GM21447 (cell line): ENCODE data around the gene KIF18B.
A peak's percentile ranks its signal among the peaks of the same experiment; 100 is the strongest.

Experiments
- ATAC-seq: cut with Tn5 transposase; IDR thresholded peaks from one replicate; pipeline ENCODE4 v1.9.1; 2021; ENCODE audit not compliant: unreplicated experiment

KIF18B gene

GRCh38 chr17:44907729-44908470 lies 39.7 kb downstream of the KIF18B start:
- no peak for ATAC-seq

- no peak for ATAC-seq
These were observed 40.5 kb downstream of the KIF18B start for GRCh38 chr17:44906763-44907728.

DNA sequence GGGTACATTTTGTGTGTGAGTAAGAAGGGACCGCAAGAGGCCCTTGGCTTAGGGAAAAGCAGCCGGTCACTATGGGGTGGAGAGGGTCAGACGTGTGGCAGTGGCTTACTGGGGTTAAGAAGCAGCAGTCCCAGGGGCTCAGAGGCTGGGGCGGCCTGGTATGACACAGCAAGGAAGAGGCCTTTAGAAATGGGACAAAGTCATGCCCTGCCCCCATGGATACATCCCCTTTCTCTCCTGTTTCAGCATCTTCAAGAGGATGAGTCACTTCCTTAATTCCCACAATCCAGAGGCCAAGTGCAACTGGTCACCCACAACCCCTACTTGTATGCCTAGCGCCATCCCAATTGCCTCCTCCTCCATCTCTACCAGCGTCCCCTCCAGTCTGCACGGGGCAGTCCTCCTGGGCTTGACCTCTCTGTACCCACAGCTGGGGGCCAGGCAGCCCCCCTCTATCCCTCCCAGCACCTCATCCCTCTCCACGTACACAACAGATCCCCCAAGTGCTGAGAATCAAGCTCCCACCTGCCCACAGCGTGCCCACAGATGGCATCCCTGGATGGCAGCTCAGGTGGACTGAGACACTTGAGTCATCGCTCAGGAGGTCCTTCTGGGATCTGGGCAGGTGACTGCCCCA lies 41.4 kb downstream of the KIF18B start:
- no peak for ATAC-seq

DNA sequence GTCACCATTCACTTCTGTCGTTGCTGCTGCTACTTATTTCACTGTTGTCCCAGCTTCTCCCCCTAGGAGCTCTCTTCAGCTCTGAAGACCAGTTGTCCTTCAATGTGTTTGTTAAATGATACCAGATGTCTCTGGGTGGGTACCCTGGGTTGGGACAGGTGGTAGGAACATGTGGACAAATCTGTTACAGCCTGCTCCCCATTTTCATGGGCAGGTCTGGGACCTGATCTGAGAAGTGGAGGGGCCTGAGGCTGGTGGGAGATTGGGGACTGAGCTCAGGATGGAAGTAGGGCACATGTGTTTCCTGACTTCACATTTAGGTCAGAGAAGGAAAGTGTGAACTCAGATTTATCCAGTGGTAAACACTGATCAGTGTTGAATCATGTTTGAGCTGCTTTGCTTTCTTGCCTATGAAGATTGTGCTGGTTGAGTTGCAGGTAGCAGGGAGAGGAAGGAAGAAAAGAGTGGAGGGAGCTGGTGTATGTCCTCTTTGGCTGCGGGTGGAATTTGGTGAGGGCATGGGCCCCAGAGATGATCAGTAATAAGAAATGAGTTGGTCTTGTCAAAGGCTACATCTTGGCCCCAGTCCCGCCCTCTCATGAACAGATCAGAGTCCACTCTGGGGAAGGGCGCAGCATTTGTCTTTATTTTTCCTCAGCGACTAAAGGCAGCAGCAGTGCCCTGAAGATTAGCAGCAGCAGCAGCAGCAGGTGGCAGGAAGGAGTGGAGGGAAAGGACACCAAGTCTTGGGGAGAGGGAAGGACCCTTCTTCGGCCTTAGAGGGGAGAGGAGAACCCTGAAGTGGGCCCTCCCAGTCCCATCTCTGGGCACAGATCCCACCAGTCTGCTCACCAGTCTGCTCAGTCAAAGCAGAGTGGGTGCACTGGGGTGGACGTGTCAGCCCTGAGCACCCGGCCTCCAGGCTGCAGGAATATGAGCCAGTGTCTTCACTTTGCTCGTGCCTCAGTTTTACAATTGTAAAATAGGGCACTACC lies 42.3 kb downstream of the KIF18B start:
- ATAC-seq: no peak

GRCh38 chr17:44904001-44904984 lies 43.3 kb downstream of the KIF18B start:
- ATAC-seq: no peak

GRCh38 chr17:44903012-44903685 lies 44.4 kb downstream of the KIF18B start:
- no peak for ATAC-seq

- no peak for ATAC-seq
These were observed 45.3 kb downstream of the KIF18B start for GRCh38 chr17:44902135-44902760.

DNA sequence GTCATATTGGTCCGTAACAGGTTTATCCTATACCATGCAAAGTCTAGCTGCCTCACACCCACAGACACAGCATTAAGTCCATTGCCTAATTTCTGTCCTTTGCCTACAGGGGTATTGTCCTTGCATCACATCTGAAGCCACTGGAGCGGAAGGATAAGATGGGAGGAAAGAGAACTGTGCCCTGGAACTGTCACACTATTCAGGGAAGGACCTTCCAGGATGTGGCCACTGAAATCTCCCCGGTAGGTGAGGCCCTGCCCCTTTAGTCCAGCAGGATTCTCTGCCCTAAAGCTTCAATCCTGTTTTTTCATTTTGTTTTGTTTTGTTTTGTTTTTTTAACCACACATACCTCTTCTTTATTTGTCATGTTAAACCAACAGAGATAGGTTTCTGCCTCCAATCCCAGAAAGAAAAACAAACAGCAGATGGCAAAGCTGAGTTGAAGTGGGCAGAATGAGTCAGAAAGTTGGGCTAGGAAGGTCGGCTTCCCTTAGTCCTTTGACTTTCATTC lies 46.1 kb downstream of the KIF18B start:
- ATAC-seq: no peak

- ATAC-seq: no peak
These were observed 46.7 kb downstream of the KIF18B start for GRCh38 chr17:44900894-44901293.

GRCh38 chr17:44899074-44899782 lies 48.3 kb downstream of the KIF18B start, which contains the start of gene EFTUD2:
Gene EFTUD2 (minus strand): TSS chr17:44899445. CDS start chr17:44894521, 4,924 bp downstream.
- ATAC-seq: peak; percentile 70

GRCh38 chr17:44898768-44899073 lies 48.9 kb downstream of the KIF18B start:
- ATAC-seq: no peak

DNA sequence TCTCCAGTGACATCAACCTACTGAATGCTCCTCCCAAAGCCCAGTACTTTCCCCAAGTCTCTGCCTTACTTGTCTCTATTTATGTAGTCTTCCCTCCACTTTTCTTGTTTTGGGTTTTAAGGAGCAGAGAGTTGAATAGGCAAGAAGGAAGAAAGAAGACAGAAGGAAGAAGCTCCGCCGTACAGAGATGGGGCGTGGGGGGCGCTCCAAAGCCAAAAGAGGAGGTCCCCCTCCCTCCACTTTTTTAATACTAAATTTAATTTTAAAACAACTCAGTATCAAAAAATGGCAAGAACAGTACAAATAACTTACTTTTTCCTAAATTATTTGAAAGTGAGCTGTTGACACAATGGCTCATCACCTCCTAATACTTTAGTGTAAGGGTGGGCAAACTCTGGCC lies 52.9 kb downstream of the KIF18B start:
- ATAC-seq: no peak

DNA sequence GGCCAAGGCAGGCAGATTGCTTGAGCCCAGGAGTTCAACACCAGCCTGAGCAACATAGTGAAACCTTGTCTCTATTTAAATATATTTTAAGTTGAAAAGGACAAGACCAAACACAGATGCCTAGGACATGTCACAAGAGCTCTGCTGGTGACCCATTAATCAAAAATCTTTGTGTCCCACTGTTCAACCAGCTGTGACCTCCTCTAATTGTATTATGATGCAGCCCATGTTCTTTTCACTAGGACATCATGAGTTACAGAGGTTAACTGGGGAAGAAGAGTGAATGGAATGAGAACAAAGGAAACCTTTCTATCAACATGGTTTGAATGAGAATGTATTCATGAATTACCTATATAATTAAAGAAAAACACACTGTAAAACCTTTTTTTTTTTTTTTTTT lies 55.3 kb downstream of the KIF18B start:
- no peak for ATAC-seq

DNA sequence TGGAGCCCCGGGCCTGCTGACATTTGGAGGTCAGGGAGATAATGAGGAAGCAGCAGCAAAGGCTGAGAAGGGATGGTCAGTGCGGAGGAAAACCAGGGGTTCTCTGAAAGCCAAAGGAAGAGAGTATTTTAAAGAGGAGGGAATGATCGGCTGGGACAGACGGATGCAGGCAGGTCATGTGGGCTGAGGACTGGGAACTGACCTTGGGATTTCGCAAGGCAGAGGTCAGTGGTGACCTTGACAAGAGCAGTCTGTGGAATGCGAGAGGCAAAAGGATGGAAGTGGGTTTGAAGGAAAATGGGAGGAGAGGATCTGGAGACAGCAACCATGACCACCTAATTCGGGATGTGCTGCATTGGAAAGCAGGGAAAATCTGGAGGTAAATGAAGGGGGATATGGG lies 58.6 kb downstream of the KIF18B start:
- ATAC-seq: no peak

GRCh38 chr17:44887971-44888954 lies 59.3 kb downstream of the KIF18B start:
- ATAC-seq: no peak

DNA sequence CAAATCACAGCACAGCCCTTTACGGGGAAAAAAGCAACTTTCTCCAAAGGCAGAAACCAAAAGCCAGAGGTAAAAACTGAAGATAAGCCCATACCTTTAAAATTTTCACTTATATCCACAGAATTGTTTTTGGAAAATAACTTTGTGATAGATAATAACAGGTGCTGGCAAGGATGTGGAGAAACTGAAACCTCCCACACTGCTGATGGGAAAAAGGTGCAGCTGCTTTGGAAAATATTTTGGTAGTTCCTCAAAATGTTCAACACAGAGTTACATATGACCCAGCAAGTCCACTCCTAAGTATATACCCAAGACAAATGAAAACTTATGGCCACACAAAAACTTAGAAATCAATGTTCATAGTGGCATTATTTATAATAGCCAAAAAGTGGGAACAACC lies 60.6 kb downstream of the KIF18B start:
- no peak for ATAC-seq
